ENCODE data around the gene FAF2.
A peak's percentile ranks its signal among the peaks of the same experiment; 100 is the strongest.
"Not testable (repeated sequence)": the region's sequence is repeated elsewhere in the genome, so short reads cannot be mapped to it uniquely, and the experiment has no call there.

FAF2 gene

DNA sequence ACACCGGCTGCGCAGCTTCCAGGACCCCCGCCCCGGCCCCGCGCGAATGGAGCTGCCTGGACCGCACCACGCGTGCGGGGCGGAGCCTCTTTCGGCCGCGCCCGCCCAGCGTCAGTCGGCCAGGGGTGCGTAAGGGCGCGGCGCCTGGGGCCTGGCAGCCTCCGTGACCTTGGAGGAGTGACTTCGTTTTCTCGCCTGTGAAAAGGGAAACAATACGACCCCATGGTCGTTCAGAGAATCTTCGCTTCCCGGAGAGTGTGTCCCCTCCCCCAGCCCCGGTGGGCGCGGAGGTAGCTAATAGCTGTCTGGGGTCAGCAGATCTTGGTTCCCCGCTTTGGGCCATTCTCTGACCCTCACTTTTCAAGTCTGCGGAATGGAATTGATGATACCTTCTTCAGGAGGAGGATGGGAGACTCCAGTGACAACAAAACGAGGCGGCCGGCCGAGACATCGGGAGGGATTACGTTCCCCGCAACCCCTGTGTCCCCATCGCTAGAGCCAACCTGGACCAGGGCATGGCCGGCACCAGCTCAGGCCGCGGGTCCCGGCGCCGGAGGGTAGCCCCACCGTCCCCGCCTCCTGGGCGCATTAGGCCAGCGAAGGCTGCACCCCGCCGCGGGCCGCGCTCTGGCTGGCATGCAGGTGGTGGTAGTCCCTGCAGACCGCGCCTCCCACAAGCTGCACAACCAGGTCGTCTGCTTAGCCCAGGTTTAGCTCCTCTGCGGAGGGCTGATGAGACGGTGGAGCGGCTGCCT lies 95.4 kb downstream of the FAF2 start:
- peak; percentile 50 for DNase-seq (ENCODE audit: low read depth, low spot score)

DNA sequence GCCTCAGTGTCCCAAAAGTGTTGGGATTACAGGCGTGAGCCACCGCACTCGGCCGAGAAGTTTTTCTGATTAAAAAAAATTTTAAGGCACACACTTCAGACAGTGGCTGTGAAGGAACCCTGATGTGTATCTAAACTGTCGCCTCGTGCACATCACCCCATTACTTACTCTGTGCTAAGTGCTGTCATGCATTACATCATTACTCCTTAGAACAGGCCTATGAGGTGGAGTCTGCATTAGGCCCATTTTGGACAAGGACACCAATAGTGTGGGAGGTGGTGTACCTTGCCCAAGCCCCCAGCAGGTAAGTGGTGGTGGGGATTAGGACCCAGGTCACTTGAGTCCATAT lies 97.2 kb downstream of the FAF2 start:
- DNase-seq (ENCODE audit: low read depth, low spot score) = no peak

DNA sequence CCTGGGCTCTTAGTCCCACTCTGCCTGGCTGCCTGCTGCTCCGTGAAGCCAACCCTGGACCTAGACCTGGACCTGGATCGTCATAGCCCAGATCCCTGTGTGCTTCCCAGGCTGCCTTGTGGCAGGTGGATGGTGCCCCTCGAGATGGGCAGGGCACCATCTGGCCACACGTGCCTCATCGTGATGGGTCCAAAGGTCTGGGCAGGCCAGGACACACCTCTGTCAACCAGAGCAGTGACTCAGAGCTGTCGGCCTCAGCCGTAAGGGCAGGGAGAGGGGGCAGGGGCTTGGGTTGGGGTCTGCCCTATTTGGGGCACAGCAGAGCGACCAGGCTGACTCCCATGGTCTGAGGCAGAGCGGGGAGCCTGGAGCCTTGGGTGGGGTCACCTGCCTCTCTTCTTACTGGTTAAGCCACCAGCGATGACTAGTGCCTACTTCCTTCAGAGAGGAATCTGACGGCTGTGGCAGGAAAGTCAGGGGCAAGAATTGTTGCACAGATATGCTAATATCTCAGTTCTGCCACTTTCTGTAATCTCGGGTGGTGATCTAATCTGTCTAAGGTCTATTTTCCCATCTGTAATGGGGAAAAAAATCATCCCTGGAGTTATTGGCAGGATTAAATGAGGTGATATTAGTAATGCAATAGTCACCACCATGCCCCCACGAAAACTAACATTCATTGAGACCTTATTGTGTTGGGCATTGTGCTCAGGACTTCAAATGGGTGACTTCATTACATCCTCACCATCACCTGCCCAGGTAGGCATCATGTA lies 97.7 kb downstream of the FAF2 start:
- no peak for DNase-seq (ENCODE audit: low read depth, low spot score)

DNA sequence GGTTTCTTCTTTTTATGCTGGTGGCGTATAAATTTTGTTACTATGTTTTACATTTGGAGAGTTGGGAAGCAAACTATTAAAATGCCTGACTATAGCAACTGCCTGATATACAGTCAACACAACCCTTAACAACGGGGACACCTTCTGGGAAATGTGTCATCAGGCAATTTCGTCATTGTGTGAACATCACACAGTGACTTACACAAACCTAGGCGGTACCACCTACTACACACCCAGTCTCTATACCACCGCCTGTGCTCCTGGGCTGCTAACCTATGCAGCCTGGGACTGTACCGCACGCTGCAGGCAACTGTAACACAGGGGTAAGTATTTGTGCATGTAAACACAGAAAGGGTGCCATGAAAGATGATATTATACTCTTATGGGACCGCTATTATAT lies 99.6 kb downstream of the FAF2 start:
- DNase-seq (ENCODE audit: low read depth, low spot score) = no peak

DNA sequence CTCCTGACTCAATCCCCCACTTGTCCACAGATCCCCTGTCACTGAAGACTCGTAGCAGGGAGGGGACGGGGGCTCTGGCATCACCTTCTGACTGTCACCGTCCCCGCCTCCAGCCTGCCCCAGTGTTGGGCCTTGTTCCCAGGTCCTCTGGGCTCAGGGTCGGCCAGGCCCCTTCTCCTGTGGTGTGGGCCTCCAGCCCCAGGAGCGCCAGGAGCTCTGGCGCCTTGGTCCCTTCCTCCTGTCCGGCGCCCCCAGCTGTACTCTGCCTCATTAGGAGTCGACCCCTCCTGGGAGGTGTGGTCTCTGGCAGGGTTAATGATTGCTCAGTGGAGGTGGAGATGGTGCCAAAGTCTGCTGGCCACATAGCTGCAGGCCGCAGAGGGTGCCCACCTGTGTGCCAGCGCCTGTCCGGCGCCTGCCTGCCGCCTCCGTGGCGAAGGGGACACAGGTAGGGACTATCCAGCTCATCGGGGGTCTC lies 100.8 kb downstream of the FAF2 start, which contains the start of gene CDHR2:
CDHR2 (plus strand) TSS at position 376 of the 478 bp plus-strand sequence. CDS start 16,011 bp downstream, outside the sequence.
- DNase-seq (ENCODE audit: low read depth, low spot score) = no peak

DNA sequence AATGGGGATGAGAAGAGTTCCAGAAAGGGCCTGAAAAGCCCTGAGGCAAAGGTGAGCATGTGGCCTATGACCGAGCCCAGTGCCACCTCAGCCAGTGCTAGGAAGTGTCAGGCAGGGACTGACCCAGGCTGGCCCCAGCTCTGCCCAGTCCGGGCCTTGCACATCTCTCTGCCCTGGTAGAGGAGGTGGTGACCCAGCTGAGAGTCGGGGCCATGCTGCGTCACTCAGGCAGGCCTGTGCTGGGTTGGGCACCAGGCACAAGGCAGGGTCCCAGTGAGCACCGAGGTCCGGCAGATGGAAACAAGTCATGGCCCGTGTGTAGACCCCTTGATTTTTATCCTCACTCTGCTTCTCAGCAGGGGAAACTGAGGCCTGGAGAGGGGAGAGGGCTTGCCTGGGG lies 101.7 kb downstream of the FAF2 start:
- DNase-seq (ENCODE audit: low read depth, low spot score) = no peak

DNA sequence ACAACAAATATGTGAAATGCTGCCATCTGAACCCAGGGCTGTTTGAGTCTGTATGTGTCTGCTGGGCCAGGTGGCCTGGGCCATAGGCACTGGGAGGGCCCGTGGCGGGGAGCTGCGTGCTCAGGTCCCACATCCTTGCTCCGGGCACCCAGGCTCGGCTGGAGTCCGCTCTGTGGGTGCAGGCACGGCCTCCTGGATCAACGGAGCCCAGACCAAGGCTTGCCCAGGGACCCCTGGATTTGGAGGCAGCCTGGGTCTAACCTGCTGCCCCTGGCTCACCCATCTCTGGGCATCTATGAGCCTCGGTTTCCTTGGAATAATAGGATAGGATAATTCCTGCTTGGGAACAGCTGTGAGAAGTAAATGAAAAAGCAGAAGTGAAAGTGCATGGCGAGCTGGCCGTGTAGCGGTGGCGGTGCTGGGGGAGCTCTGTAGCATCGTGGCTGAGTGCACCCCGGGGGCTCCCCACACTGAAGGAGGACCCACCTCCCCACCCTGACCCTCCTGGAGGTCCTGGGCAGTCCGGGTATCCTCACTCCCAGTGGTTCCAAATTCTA lies 102.2 kb downstream of the FAF2 start:
- no peak for DNase-seq (ENCODE audit: low read depth, low spot score)

DNA sequence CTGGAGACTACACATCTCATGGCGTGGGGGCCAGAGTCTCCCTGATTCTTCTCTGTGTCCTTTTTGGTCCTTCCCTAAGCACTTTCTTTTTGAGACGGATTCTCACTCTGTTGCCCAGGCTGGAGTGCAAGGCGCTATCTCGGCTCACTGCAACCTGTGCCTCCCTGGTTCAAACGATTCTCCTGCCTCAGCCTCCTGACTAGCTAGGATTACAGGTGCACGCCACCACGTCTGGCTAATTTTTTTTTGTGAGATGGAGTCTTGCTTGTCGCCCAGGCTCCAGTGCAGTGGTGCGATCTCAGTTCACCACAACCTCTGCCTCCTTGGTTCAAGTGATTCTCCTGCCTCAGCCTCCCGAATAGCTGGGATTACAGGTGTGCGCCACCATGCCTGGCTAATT lies 102.8 kb downstream of the FAF2 start:
- not testable (repeated sequence) for DNase-seq (ENCODE audit: low read depth, low spot score)

DNA sequence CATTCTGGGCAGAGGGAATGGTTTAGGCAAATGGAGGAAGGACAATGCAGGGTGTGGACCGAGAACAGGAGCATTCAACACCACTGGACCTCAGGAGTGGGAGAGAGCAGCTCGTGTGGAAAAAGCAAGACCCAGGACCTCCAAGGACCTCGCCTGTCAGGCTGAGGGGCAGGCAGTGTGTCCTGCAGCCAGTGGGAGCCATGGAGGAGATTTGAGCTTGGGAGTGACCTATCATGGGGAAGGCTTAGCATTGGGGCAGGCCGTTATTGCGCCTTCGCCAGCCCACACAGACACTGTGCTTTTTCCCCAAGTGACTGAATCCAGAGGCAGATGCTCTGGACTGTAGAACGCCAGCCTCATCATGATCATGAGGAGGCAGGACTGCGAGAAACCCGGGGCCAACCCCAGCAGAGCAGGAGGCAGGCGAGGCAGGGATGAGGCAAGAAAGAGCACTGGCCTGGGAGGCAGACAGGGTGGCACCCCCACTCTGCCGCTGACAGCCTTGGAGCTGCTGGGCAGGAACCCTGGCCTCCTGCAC lies 104.2 kb downstream of the FAF2 start:
- no peak for DNase-seq (ENCODE audit: low read depth, low spot score)

DNA sequence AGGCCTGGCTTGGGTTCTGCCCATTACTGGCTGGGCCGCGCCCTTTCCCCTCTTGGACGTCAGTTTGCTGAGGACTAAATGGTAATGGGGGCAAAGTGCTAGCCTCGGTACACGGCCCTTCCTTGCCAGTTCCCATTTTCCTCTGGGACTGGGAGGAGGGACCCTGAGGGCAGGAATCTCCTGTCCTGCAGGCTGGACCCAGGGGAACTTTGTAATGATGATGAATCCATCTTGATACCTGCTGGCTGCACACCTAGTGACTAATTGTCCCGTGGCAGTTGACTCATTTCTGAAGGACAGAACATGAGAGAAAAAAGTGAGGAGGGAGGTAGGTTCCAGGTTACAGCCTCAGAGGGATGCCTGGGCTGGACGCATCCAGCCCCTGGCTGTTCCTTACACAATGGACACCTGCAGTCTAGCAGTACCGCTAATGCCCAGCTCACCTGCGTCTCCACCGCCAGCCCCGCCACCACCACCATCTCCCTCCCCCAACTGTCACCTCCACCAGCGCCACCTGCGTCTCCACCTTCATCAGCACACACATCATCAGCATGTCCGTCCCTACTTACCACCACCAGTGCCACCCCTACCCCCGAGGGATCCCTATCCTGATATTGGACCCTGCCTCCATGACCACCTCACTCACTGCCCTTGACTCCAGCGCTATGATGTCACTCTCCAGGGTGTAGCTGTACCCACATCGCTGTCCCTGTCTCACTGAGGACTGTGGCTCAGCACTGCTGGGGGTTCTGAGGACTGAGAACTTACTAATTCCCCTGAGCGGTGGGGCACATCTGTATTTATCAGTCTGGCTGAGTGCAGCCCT lies 105.3 kb downstream of the FAF2 start:
- DNase-seq (ENCODE audit: low read depth, low spot score) = no peak

DNA sequence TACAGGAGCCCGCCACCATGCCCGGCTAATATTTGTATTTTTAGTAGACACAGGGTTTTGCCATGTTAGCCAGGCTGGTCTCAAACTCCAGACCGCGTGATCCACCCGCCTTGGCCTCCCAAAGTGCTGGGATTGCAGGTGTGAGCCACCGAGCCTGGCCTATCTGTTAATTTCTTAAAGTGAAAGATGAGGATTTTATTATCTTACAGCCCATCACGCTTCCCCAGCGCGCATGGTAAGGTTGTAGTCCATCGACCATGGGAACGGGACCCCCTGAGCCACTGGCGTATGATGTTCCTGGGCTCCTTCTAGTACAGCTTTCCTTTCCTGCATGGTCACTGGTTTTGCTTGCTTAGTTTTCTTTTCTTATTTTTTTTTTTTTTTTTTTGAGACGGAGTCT lies 109.7 kb downstream of the FAF2 start:
- no peak for DNase-seq (ENCODE audit: low read depth, low spot score)

Data from activated naive CD8-positive, alpha-beta T cell treated with anti-CD3 and anti-CD28 coated beads, Interleukin-2, amount 50 U/mL, for 16 hours (primary cell).